Body of pancreas (tissue), 4 donors: ENCODE results near the gene SOST. TPM values are rescaled to one million over a fixed set of nuclear protein-coding genes. Genes with fewer than 3 reads are reported as not detected.

Experiments used
- ATAC-seq: fragments of 150-250 bp; one replicate; pipeline ENCODE4 v1.9.1; 2016
- DNase-seq, 4 donors: peaks; one replicate each; pipeline ENCODE4 v3.0.0-alpha.2; 2019
- H3K27ac ChIP-seq, 4 donors: fragments of 200-600 bp; sonication (generic); 1 replicate in 3 of 4; 2 replicates in 1 of 4; pipeline versions ENCODE4 v1.5.1 to v1.6.1; 2016 to 2019; ENCODE audit warnings: mild to moderate bottlenecking in 1 of 4, mixed read lengths in 1 of 4, moderate library complexity in 1 of 4
- H3K27me3 ChIP-seq, 2 donors: fragments of 200-600 bp; sonication (generic); one replicate each; pipeline ENCODE4 v1.6.0; 2016; ENCODE audit warnings: mild to moderate bottlenecking in 1 of 2
- H3K36me3 ChIP-seq, 2 donors: fragments of 200-600 bp; sonication (generic); replicated peaks in 1 of 2; 2 replicates each; pipeline ENCODE4 v1.5.1; 2016; ENCODE audit warnings: low read depth in 2 of 2; ENCODE audit not compliant: insufficient read depth in 1 of 2
- H3K4me1 ChIP-seq: fragments of 200-600 bp; sonication (generic); one replicate; pipeline ENCODE4 v1.6.0; 2016
- H3K4me3 ChIP-seq, 2 donors: fragments of 200-600 bp; sonication (generic); 1 replicate in 1 of 2; 2 replicates in 1 of 2; pipeline ENCODE4 v1.5.1; 2016 to 2019
- H3K9me3 ChIP-seq, 3 donors: fragments of 200-600 bp; sonication (generic); 1 replicate in 2 of 3; 2 replicates in 1 of 3; pipeline ENCODE4 v1.5.1; 2016
- POLR2A ChIP-seq, 3 donors: fragments of 450-650 bp; IDR thresholded peaks; one replicate each; pipeline ENCODE4 v1.6.1; 2016; ENCODE audit warnings: antibody characterized with exemption in 3 of 3, mild to moderate bottlenecking in 2 of 3
- WGBS, 2 donors: methylation state at CpG; one replicate each; pipeline ENCODE4 v1.1.5; 2017; 5-methylcytosine and 5-hydroxymethylcytosine counted together
- intact Hi-C: fragments of 100-400 bp; cut with DNase I; formaldehyde crosslinking; loops from one replicate; pipeline ENCODE4 v1.15.1; 2023
- total RNA-seq, 2 donors: library from RNA; depleted of rRNA; stranded (reverse); fragments of >200 nt; gene quantifications; one replicate each; pipeline ENCODE4 v1.1.0, GENCODE V29; 2016
- TF ChIP-seq, protein P1 (sequence below), 7 experiments: fragments of 450-650 bp in 4 of 7; fragments of 200-600 bp in 3 of 7; sonication (generic) in 3 of 7; IDR thresholded peaks; one replicate each; pipeline ENCODE4 v1.5.1; 2016 to 2019; ENCODE audit warnings: antibody characterized with exemption in 7 of 7

SOST gene
- total RNA-seq, 2 donors from 2014 or later: not detected

DNA sequence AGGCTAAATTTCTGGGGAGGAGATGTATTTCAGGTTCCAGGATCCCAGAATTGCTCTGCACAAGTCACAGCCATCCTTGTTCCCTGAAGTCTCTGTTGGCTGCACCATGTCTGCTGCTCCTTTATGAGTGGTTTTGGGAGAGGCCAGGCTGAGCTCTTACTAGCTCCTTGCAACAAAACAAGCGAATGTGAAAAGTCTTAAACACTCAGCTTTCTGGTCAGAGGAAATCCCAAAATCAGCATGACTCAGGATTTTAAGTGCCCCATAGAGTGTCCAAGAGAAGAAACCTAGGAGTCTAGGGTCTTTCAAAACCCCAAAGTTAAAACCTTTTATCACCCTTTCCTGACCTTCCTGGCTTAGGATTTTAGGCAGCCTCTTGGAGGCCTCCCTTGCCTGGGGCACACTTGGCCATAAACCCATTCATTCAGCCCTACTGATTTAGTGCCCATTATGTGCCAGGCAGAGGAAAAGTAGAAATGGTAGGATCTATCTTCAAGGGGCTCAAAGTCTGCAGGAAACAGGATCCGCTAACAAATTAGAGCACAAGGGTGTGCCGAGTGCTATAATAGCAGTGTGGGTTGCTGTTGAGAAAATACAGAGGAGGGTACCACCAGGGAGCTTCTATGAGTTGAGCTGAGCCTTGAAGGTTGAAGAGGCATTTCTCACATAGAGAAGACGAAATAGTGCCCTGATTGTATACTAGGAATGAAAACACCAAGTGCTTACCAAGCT lies 36.9 kb downstream of the SOST start:
- intact Hi-C loops: no loop called here
- TF ChIP-seq, protein P1, sequence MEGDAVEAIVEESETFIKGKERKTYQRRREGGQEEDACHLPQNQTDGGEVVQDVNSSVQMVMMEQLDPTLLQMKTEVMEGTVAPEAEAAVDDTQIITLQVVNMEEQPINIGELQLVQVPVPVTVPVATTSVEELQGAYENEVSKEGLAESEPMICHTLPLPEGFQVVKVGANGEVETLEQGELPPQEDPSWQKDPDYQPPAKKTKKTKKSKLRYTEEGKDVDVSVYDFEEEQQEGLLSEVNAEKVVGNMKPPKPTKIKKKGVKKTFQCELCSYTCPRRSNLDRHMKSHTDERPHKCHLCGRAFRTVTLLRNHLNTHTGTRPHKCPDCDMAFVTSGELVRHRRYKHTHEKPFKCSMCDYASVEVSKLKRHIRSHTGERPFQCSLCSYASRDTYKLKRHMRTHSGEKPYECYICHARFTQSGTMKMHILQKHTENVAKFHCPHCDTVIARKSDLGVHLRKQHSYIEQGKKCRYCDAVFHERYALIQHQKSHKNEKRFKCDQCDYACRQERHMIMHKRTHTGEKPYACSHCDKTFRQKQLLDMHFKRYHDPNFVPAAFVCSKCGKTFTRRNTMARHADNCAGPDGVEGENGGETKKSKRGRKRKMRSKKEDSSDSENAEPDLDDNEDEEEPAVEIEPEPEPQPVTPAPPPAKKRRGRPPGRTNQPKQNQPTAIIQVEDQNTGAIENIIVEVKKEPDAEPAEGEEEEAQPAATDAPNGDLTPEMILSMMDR (IDR thresholded peaks at IDR 0.05): no peak
- TF ChIP-seq POLR2A (IDR thresholded peaks at IDR 0.05): no peak
- Histone ChIP-seq H3K36me3 (no peaks in the 10 kb centered on the region), H3K27me3 (no peaks in the 10 kb centered on the region), H3K27ac (peak overlapping the region in 2 of 4 donors; percentile 89 to 94), H3K4me1 (peaks cover 42% of the 10 kb centered on the region), H3K4me3 (no peak overlapping the region), H3K9me3 (no peaks in the 10 kb centered on the region)
- WGBS, 2 donors: 89 to 94% methylated on average over 4 of the region's 4 CpGs
- ATAC-seq (no peak), DNase-seq (no peak)

- WGBS, 2 donors: 0 to 1% methylated on average over 36 to 48 of the region's 64 CpGs
- ATAC-seq (peak; percentile 85), DNase-seq (peak; percentile 73 to 82 (median 76))
- peak; percentile 60 to 89 (median 88) for TF ChIP-seq POLR2A (IDR thresholded peaks at IDR 0.05)
- TF ChIP-seq, protein P1 (IDR thresholded peaks at IDR 0.05): no peak
- Histone ChIP-seq H3K4me1 (peaks cover 42% of the 10 kb centered on the region), H3K27me3 (no peaks in the 10 kb centered on the region), H3K27ac (peak overlapping the region; percentile 76 to 94 (median 90)), H3K4me3 (peak overlapping the region; percentile 41 to 60), H3K9me3 (no peaks in the 10 kb centered on the region), H3K36me3 (no peaks in the 10 kb centered on the region)
- intact Hi-C loops: no loop called here
Measured at GRCh38 chr17:43720311-43721060, 38.1 kb downstream of the SOST start.

- WGBS, 2 donors: 75 to 84% methylated on average over 3 of the region's 3 CpGs
- no peaks in the 10 kb centered on the region for H3K27me3 ChIP-seq
- H3K36me3 ChIP-seq: no peaks in the 10 kb centered on the region
- no peaks in the 10 kb centered on the region for H3K9me3 ChIP-seq
- H3K4me3 ChIP-seq: no peak overlapping the region
- peaks cover 40% of the 10 kb centered on the region for H3K4me1 ChIP-seq
- DNase-seq: no peak
- ATAC-seq: no peak
- TF ChIP-seq, protein P1 (IDR thresholded peaks at IDR 0.05): no peak
- no peak for TF ChIP-seq POLR2A (IDR thresholded peaks at IDR 0.05)
- intact Hi-C loops: no loop called here
- peak overlapping the region in 2 of 4 donors; percentile 89 to 92 for H3K27ac ChIP-seq
Measured at GRCh38 chr17:43719578-43719977, 39.0 kb downstream of the SOST start.

DNA sequence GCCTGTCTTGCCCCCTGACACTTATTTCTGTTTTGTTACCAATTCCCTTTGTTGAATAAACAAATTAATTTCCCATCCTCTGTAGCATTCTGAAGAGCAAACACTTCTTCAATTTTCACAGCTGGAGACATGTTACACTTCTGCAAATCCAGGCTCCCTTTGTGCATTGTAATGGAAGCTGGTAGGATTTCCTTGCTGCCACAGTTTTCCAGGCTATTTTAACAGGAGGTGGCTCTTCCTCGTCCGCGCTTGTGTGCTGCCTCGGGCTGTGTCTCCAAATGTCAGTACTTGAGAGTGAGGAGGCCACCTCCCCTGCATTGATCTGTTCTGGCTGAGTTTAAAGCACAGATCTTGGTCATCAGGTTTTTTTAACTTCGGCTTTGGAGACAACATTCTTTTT lies 40.0 kb downstream of the SOST start:
- H3K4me3 ChIP-seq: no peak overlapping the region
- no peaks in the 10 kb centered on the region for H3K9me3 ChIP-seq
- no peaks in the 10 kb centered on the region for H3K27me3 ChIP-seq
- intact Hi-C loops: no loop called here
- WGBS, 2 donors: 61 to 63% methylated on average over 5 of the region's 5 CpGs
- H3K27ac ChIP-seq: no peak overlapping the region
- H3K4me1 ChIP-seq: peaks cover 36% of the 10 kb centered on the region
- no peaks in the 10 kb centered on the region for H3K36me3 ChIP-seq
- TF ChIP-seq POLR2A (IDR thresholded peaks at IDR 0.05): no peak
- TF ChIP-seq, protein P1 (IDR thresholded peaks at IDR 0.05): no peak
- ATAC-seq: no peak
- DNase-seq: no peak
